ENCODE results near the gene RRP7A.

DNA sequence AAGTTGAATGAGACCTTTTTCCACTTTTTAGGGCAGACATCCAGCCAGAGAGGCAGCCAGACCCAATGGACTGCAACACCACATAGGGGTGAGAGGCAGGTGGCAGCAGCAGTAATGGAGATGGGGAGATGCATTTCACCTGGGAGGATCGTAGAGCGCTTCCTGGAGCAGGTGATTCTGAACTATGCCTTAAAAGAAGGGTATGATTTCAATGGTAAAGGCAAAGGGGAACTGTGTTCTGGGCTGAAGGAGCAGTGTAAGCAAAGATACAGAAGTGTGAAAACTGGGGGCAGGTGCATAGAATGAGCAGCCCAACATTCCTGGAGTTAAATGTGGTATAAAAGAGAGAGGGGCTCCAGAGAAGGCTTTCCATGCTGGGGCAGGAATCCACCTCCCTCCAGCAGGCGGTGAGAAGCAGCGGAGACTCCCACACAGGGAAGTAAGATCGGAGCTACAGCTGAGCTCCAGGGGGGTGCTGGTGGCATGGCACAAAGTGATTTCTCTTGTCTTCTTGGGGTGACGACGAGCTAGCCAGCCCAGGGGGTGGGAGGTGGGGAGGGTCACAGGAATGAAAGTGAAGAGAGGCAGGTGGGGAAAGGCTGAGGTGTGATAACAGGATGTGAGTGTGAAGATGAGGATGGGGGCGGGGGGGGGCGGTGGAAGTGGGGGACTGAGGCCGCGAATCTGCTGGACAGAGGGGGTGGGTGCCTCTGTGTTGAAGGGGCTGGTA lies 29.9 kb upstream of the RRP7A start:
- TF ChIP-seq, protein P1, sequence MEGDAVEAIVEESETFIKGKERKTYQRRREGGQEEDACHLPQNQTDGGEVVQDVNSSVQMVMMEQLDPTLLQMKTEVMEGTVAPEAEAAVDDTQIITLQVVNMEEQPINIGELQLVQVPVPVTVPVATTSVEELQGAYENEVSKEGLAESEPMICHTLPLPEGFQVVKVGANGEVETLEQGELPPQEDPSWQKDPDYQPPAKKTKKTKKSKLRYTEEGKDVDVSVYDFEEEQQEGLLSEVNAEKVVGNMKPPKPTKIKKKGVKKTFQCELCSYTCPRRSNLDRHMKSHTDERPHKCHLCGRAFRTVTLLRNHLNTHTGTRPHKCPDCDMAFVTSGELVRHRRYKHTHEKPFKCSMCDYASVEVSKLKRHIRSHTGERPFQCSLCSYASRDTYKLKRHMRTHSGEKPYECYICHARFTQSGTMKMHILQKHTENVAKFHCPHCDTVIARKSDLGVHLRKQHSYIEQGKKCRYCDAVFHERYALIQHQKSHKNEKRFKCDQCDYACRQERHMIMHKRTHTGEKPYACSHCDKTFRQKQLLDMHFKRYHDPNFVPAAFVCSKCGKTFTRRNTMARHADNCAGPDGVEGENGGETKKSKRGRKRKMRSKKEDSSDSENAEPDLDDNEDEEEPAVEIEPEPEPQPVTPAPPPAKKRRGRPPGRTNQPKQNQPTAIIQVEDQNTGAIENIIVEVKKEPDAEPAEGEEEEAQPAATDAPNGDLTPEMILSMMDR (IDR thresholded peaks at IDR 0.05), result no peak
- no peak for TF ChIP-seq POLR2A (IDR thresholded peaks at IDR 0.05)

Measured in thyroid gland (tissue), 4 donors.